ENCODE results near the gene MOB3A.
A peak's percentile ranks its signal among the peaks of the same experiment; 100 is the strongest.

Gene MOB3A

GRCh38 chr19:2055931-2056836 lies 39.9 kb downstream of the MOB3A start:
- no peak for DNase-seq

GRCh38 chr19:2054763-2055162 lies 41.4 kb downstream of the MOB3A start:
- no peak for DNase-seq

GRCh38 chr19:2053601-2054389 lies 42.3 kb downstream of the MOB3A start:
- no peak for DNase-seq

GRCh38 chr19:2051773-2052704 lies 44.1 kb downstream of the MOB3A start:
- no peak for DNase-seq

- peak; percentile 69 to 86 for DNase-seq
Observed at GRCh38 chr19:2050991-2051772, 44.9 kb downstream of the MOB3A start, which contains the start of gene MKNK2. MKNK2 (minus strand) TSS chr19:2051244; CDS start chr19:2050851, 393 bp downstream.

GRCh38 chr19:2050349-2050990 lies 45.7 kb downstream of the MOB3A start:
- DNase-seq = no peak

GRCh38 chr19:2049741-2050348 lies 46.3 kb downstream of the MOB3A start:
- no peak for DNase-seq

- no peak for DNase-seq
Observed at GRCh38 chr19:2048959-2049740, 47.0 kb downstream of the MOB3A start.

GRCh38 chr19:2048104-2048958 lies 47.8 kb downstream of the MOB3A start:
- no peak for DNase-seq

GRCh38 chr19:2047449-2048103 lies 48.5 kb downstream of the MOB3A start:
- DNase-seq = no peak

GRCh38 chr19:2047076-2047448 lies 49.1 kb downstream of the MOB3A start:
- no peak for DNase-seq

- DNase-seq = no peak
Observed at GRCh38 chr19:2046046-2046907, 49.8 kb downstream of the MOB3A start.

- no peak for DNase-seq
Observed at GRCh38 chr19:2045501-2046045, 50.6 kb downstream of the MOB3A start.

GRCh38 chr19:2044709-2045500 lies 51.2 kb downstream of the MOB3A start:
- DNase-seq = no peak

- DNase-seq = no peak
Observed at GRCh38 chr19:2043961-2044708, 52.0 kb downstream of the MOB3A start.

- no peak for DNase-seq
Observed at GRCh38 chr19:2043251-2043641, 52.9 kb downstream of the MOB3A start.

Data from NCI-H1930 (cell line).